Ramos (cell line): Measurements from ENCODE around the gene MTX3.

Experiments used
- in situ Hi-C: fragments of 300-500 bp; cut with MboI; formaldehyde crosslinking; loops from one replicate; pipeline ENCODE4 v1.14.3; 2022; ENCODE audit warnings: low sequenced_read_pairs; ENCODE audit not compliant: unreplicated experiment

MTX3 gene

DNA sequence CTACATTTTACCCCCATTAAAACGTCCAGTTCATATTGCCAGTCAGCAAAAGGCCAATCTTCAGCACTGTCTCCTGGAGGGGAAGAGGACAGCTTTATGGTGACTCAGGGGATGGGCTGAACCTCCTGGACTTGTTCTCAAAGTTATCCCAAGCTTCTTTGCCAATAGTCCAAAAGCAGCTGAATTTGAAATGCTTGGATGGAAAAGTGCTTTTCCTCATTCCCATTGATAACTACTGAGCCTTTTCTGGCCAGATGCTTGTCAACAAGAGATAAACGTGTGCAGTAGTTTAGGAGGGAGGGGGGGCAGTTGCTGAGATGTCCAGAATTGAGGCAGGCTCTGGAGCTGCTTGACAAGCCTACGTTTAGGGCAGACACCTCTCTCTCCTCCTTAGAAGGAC, 43.5 kb downstream of the MTX3 start:
- in situ Hi-C loops, result no loop called here

DNA sequence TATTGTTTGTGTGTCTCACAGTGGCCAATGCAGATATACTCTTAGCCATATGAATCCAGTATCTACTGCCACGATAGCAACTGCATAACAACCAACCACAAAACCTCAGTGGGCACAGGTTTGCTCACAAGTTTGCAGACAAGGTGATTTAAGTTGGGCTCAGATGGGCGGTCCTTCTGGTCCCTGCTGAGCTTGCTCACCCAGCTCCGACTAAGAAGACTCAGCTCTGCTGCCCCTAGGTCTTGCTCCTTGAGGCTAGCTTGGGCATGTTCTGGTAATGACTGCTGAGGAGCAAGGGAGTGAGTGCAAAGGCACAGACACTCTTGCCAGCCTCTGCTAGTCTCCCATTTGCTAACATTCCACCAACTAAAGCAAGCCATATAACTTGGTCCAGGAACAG, 52.6 kb downstream of the MTX3 start:
- in situ Hi-C loops, result no loop called here

DNA sequence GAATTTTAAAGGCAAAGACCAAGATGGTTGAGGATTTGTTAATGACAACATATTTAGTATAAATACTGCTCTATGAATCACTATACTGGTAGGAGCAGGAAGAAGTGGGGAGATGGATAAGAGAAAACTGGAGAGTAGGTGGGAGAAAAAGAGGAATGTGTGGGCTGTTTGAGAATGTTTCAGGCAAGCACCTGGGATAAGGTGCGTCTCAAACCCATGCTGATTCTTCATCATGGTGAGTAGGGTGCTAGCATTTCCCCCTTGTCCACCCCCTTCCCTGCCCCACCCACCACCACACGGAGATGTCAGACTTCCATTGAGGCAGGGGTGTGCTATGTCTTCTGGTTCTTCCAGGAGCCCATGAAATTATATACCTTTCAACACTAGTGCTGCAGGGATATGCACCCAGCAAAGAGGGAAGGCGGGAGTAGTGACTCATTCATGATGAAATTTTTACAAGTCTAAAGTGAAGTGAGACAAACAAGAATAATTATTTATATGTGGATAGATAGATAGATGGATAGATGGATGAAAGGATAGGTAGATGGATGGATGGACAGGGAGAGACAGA, 54.3 kb downstream of the MTX3 start:
- in situ Hi-C loops, result no loop called here

DNA sequence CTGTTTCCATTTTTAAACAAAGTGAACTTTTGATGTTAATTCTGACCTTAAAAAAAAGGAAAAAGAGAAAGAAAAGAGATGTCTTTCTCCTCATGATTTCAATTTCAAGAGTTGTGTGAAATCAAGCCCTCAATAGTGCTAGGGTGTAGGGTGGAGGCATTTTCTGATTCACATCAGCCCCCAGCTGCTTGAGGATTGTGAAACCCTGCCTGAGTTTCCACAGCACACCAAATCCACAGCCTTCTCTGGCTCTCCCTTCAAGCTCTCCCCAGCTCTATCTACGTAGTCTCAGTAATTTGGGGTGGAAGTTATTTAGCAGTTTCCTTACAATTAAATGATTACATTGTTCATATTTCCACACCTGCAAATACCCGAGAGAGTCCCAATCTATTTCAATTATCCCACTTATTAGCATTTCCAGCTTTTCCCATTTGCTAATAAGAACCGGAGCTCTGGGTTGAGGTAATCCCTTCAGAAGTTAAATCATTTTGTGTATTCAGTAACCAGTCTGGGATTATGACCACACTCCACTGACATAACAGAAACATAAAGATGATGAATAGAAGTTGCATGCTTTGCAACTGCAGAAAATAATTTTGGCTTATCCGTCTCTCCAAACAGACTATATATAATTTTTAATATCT, 54.9 kb downstream of the MTX3 start:
- in situ Hi-C loops, result no loop called here

DNA sequence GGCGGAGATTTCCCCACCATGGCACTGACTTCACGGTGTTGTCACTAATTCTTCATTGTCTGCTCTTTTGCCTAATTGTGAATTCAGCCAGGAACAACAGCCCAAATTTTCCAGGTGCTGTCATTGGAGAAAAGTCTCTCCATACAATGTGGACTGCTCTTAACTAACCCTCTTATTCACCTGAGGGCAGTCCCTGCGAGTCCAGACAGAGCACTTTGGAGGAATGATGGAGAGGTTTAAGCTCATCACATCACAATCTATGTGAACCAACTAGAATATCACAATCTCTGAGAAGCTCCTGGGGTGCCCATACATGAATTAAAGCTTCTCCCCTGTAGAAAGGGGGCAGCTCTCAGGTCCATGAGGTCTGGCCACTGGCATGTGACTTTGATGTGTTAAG, 56.4 kb downstream of the MTX3 start:
- in situ Hi-C loops, result no loop called here

DNA sequence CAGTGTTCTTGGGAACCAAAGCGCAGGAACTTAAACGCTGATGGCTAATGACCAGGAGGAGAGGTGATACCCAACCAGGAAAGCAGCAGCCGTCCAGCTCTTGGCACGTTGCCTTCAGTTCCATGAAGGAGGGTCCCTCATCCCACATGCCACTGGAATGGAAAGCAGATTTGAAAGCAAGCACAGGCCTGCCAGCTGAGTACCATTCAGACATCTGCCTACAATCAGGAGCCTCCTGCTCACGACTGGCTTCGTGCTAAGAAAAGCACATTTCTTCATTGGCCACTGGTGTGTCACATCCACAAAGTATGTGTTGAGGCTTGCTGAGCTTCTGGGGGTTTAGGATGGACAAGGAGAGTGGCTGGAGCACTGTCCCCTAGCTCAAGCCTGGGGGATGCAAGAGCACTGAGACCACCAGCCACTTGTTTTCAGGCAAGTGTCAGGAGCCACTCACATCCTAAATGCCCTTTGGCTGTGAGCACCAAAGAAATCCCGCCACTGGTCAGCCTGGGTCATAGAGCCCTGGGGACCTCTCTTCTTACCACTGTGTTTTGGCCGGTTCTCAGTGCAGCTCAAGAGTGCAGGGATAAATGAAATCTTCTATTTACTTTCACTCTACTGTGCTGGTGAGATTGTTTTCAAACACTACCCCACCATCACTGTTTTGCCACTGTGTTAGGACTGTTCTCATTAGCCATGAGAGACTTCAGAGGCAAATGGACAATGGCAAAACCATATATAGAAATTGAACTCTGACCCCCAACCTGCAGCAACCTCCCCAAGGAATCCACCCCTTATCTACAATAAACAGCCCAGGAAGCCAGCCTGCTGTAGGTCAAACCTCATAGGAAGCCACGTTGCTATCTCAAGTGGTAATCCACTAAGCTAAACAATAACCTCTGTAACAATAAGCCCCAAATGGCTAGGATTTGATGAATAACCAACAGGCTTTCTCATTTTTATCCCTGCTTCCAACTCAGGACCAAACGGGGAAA, 58.3 kb downstream of the MTX3 start:
- in situ Hi-C loops, result no loop called here

DNA sequence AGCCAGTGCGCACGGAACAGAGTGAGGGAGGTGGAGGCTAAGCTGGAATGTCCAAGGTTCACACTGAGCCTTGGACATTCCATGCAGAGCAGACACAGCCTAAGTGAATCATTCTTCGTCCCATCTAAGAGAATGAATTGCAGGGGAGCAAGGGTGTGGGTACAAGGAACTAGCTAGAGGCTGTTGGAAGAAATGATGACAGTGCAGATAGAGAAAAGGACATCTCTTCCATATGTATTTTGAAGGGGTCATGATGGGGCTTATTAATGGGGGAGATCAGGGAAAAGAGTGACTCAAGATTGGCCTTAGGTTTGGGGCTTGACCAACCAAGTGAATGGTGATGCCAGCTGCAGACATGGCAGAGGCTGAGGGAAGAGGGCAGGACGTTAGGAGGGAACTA, 59.2 kb downstream of the MTX3 start:
- in situ Hi-C loops, result no loop called here

DNA sequence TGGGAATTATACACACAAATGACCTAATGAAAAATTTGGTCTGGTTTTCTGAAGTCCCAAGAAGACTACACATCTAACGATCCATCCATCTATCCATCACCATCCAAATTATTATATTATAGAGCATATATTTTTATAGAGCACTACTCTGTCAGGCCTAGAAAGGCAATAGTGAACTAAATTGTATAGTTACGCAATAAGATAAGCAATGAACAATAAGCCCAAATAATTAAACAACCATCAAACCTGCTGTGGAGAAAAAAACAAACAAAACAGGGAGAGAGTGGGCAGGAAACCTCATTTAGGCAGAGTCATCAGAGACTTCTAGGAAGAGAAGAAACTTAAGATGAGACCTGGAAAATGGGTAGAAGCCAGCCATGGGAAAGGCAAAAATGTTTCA, 59.7 kb downstream of the MTX3 start:
- in situ Hi-C loops, result no loop called here

DNA sequence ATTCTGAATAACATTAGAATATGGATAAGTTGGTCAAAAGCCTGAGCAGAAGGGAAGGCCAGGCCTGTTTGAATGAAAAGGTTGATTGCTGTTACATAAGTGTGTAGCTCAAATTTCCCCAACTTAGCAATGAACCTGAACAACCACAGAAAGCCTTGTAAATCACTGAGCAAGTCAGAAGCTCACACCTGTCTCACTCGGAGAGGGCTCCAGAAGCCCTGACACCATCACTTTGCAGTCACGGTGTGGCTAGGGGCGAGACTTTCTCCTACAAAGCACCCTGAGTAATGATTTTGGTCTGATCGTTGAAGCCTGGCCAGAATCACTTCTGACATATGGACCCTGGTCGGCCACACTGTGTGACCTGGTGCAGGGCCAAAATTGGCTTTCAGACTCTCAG, 62.0 kb downstream of the MTX3 start:
- in situ Hi-C loops, result no loop called here
